Measurements from ENCODE around the gene IL26.
"Not testable (repeated sequence)": the region's sequence is repeated elsewhere in the genome, so short reads cannot be mapped to it uniquely, and the experiment has no call there.

Gene IL26

GRCh38 chr12:68227356-68227755, 1.7 kb upstream of the IL26 start:
- no peaks in the 10 kb centered on the region for H3K27me3 Mint-ChIP-seq
- peaks cover 9% of the 10 kb centered on the region for H3K4me1 Mint-ChIP-seq
- H3K9me3 Mint-ChIP-seq = no peaks in the 10 kb centered on the region
- H3K27ac Mint-ChIP-seq = no peak overlapping the region
- no peaks in the 10 kb centered on the region for H3K36me3 Mint-ChIP-seq
- no peak overlapping the region for H3K4me3 Mint-ChIP-seq

DNA sequence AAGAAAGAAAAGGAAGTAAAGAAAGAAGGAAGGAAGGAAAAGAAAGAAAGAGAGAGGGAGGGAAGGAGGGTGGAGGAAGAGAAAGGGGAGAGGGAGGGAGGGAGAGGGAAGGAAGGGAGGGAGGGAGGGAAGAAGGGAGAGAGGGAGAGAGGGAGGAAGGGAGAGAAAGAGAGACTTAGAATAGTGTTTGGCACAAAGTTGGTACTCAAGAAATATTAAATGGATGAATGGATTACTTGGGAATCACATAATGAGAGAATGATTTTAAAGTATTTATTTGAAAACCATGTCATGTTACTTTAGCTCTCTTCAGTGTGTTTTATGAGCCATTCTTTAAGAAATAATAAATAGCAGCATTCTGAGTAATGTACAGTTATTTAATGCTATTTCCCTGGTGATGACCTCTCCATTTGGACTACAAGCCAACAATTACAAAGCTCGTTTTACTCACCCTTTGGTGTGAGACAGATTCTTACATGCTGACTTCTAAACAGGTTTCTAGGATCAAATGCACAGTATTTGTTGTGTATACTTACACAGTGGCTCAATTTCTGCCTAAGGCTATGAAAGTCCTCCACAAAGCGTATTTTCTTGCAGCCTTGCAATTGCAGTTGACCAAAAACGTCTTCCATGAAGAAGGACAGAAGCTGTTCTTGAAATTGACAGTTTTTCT, 861 bp downstream of the IL26 start:
- H3K4me1 Mint-ChIP-seq = peaks cover 9% of the 10 kb centered on the region
- H3K4me3 Mint-ChIP-seq = no peak overlapping the region
- H3K27me3 Mint-ChIP-seq = no peaks in the 10 kb centered on the region
- no peaks in the 10 kb centered on the region for H3K9me3 Mint-ChIP-seq
- H3K36me3 Mint-ChIP-seq = no peaks in the 10 kb centered on the region
- no peak overlapping the region for H3K27ac Mint-ChIP-seq

DNA sequence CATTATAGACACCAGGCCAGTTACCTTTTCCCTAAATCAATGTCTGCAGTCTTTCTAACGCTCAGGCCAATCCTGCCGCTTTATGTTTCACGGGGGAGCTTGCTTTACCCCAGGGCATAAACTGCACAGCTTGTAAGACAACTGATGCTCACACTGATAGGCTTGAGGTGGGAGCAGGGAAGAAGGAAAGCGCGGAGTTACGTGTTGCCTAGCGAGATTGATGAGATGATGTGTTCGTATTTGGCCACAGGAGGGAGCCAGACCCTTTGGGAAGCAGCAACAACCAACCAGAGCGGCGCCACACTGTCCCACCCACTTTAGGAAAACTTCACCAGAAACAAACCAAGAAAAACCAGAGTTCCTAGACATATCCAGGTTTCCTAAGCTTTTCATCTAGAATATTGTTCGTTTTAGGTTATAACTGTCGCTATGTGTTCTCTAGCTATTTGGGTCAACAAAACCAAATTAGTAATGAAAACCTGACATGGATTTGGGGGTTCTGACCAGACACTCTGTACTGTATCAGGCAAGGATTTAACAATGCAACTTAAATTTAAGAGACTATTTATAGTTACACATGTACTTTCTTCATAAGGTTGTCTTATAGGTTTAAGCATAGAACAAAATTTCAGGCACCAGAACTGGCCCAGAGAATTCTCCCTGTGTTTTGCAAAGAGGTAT, 2.4 kb downstream of the IL26 start:
- Mint-ChIP-seq H3K36me3 (no peaks in the 10 kb centered on the region), H3K27me3 (no peaks in the 10 kb centered on the region), H3K4me1 (peaks cover 9% of the 10 kb centered on the region), H3K27ac (no peak overlapping the region), H3K9me3 (no peaks in the 10 kb centered on the region), H3K4me3 (peak overlapping the region; percentile 51)

- Mint-ChIP-seq H3K27me3 (no peaks in the 10 kb centered on the region), H3K4me3 (no peak overlapping the region), H3K9me3 (no peaks in the 10 kb centered on the region), H3K36me3 (no peaks in the 10 kb centered on the region), H3K4me1 (peaks cover 9% of the 10 kb centered on the region), H3K27ac (no peak overlapping the region)
Measured at GRCh38 chr12:68222326-68222725, 3.3 kb downstream of the IL26 start.

GRCh38 chr12:68221497-68221896, 4.1 kb downstream of the IL26 start:
- Mint-ChIP-seq H3K27me3 (no peaks in the 10 kb centered on the region), H3K27ac (no peak overlapping the region), H3K9me3 (no peaks in the 10 kb centered on the region), H3K4me3 (no peak overlapping the region), H3K36me3 (no peaks in the 10 kb centered on the region), H3K4me1 (peaks cover 9% of the 10 kb centered on the region)

DNA sequence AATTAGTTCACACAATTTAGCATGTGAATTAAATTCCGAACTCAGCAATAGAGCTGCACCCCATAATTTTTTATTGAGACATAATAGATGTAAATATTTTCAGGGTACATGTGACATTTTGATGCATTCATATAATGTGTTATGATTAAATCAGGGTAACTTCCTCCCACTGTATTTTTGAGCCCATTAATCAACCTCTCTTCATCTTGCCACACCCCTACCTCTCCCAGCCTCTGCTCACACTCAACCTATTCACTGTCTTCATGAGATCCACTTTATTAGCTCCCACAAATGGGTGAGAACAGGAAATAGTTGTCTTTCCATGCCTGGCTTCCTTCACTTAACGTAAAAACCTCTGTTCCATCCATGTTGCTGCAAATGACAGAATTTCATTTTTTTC, 14.7 kb downstream of the IL26 start:
- Mint-ChIP-seq H3K36me3 (peaks cover 2% of the 10 kb centered on the region), H3K4me1 (peaks cover 14% of the 10 kb centered on the region), H3K27me3 (no peaks in the 10 kb centered on the region), H3K27ac (no peak overlapping the region), H3K4me3 (no peak overlapping the region), H3K9me3 (no peaks in the 10 kb centered on the region)

DNA sequence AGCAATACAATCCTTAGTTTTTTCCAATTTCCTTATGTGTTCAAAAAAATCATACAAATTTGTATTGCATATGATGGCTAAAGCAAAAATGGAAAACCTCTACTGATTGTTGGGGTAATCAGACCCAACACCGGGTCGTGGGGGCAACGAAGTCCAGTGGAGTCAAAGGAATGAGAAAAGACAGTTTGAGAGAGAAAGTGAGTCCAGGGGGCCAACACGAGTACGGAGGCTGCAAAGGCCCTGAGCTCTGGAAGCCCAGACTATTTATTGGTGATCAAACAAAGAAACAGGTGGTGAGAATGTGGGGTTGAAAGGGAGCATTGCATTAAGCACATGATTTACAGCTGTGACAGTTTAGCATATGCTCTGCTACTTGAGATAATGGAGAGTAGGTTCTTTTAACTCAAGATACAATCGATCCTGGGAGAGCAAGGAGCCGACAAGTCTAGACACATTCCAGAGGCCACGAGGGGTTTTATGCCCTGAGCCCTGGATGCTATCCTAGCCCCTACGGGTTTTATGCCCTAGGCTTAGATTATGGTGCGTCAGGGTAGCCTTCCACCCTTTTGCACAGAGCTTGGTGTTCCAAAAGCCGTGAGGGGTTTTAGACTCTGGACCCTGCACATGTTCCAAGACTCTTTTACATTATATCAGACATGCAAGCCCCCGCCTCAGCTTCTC, 16.4 kb downstream of the IL26 start:
- not testable (repeated sequence) for H3K27me3 Mint-ChIP-seq, H3K9me3 Mint-ChIP-seq, H3K4me3 Mint-ChIP-seq, H3K27ac Mint-ChIP-seq, H3K36me3 Mint-ChIP-seq
- peaks cover 14% of the 10 kb centered on the region for H3K4me1 Mint-ChIP-seq

GRCh38 chr12:68207276-68207675, 18.3 kb downstream of the IL26 start:
- Mint-ChIP-seq H3K27ac (no peak overlapping the region), H3K4me3 (no peak overlapping the region), H3K27me3 (no peaks in the 10 kb centered on the region), H3K4me1 (peaks cover 21% of the 10 kb centered on the region), H3K36me3 (no peaks in the 10 kb centered on the region), H3K9me3 (no peaks in the 10 kb centered on the region)

DNA sequence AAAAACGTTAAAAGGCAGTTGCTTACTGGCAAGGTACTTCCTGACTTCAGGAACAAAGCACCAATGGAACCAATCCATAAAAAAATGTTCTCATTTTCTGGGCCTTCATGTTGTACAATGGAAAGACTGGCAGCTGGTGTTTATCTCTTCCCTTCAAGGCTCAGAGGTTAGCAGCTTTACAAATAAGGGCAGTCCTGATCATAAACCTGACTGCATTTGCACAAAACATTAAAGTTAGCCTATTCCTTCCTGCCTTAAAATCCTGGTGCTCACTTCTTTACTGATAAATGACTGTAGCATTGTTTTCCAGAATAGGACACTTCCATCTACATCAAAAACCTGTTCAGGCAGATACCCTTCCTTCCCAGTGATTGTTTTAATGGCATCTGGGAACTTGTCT, 19.2 kb downstream of the IL26 start:
- H3K27me3 Mint-ChIP-seq = no peaks in the 10 kb centered on the region
- H3K9me3 Mint-ChIP-seq = no peaks in the 10 kb centered on the region
- no peaks in the 10 kb centered on the region for H3K36me3 Mint-ChIP-seq
- peaks cover 17% of the 10 kb centered on the region for H3K4me1 Mint-ChIP-seq
- H3K4me3 Mint-ChIP-seq = no peak overlapping the region
- no peak overlapping the region for H3K27ac Mint-ChIP-seq

DNA sequence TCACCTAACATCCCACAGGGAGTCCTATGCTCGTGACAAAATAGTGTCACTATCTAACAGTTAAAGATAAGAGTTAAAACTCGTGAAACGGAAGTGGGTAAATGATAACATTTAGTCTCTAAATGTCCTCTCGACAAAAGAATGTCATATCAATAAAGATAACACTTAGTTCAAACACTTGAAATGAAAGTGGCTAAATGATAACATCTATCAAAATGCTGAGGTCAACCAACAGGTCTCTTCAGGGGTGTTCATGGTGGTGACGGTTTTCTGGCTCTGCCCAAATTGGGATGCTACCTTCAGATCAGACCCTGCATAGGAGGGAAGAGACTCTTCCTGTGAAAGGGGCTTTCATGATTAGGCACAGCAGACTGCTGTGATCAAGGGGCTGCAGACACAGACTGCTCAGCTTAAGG, 22.1 kb downstream of the IL26 start:
- no peak overlapping the region for H3K4me3 Mint-ChIP-seq

DNA sequence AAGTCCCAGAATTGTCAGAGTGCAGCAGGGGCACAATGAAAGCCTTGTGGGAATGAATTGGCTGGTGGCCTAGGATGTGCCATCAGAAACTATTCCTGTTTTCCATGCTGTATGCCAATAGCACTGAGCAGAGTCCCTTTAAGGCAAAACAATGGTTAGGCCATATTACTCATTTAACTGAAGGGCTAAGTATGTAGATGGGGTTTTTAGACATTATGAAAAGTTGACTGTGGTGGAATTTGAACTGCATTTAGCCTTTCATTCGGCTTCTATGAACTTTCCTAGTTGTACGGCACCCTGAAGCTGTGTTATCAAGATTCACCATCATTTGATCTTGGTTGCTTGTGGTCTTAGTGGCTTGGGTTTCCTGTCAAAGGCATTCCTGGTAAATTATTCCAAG, 24.8 kb downstream of the IL26 start:
- H3K4me3 Mint-ChIP-seq = no peak overlapping the region
- H3K27ac Mint-ChIP-seq = no peak overlapping the region
- H3K4me1 Mint-ChIP-seq = peaks cover 28% of the 10 kb centered on the region
- no peaks in the 10 kb centered on the region for H3K9me3 Mint-ChIP-seq
- no peaks in the 10 kb centered on the region for H3K27me3 Mint-ChIP-seq
- no peaks in the 10 kb centered on the region for H3K36me3 Mint-ChIP-seq

More for the DNA sequence above, 22.1 kb downstream of the IL26 start:
- Mint-ChIP-seq H3K27me3 (no peaks in the 10 kb centered on the region), H3K4me1 (peaks cover 28% of the 10 kb centered on the region), H3K9me3 (no peaks in the 10 kb centered on the region), H3K27ac (no peak overlapping the region), H3K36me3 (no peaks in the 10 kb centered on the region)

- Mint-ChIP-seq H3K27me3 (no peaks in the 10 kb centered on the region), H3K27ac (no peak overlapping the region), H3K4me3 (no peak overlapping the region), H3K9me3 (no peaks in the 10 kb centered on the region), H3K36me3 (no peaks in the 10 kb centered on the region), H3K4me1 (peaks cover 28% of the 10 kb centered on the region)
Measured at GRCh38 chr12:68199127-68199526, 26.5 kb downstream of the IL26 start.

GRCh38 chr12:68198507-68199086, 27.0 kb downstream of the IL26 start:
- Mint-ChIP-seq H3K4me1 (peaks cover 27% of the 10 kb centered on the region), H3K36me3 (no peaks in the 10 kb centered on the region), H3K27me3 (no peaks in the 10 kb centered on the region), H3K9me3 (no peaks in the 10 kb centered on the region), H3K27ac (peak overlapping the region; percentile 1), H3K4me3 (no peak overlapping the region)

- peak overlapping the region; percentile 60 for H3K27ac Mint-ChIP-seq
- no peaks in the 10 kb centered on the region for H3K27me3 Mint-ChIP-seq
- no peaks in the 10 kb centered on the region for H3K36me3 Mint-ChIP-seq
- no peaks in the 10 kb centered on the region for H3K9me3 Mint-ChIP-seq
- peak overlapping the region; percentile 34 for H3K4me3 Mint-ChIP-seq
- peaks cover 34% of the 10 kb centered on the region for H3K4me1 Mint-ChIP-seq
Measured at GRCh38 chr12:68190301-68190700, 35.3 kb downstream of the IL26 start.

DNA sequence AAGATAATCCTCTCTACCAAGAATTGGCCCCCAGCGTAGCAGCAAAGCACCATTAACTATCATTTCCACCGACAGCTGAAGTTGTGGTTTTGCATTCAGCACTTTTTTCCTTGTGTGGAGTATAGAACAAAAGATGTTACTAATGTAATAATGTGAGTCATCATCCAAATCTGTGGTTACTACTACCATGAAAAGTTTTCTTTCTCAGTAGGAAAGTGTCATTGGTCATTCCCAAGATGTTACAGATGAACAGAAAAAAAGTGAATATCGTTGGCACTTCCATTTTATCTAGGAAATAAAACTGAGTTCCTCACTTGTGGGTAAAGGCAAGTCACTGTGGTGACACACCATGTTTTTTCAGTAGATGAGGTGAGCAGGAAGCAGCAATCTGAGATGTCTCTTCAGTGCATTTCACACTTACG, 35.8 kb downstream of the IL26 start:
- H3K27ac Mint-ChIP-seq = peak overlapping the region; percentile 84
- no peaks in the 10 kb centered on the region for H3K27me3 Mint-ChIP-seq
- peaks cover 34% of the 10 kb centered on the region for H3K4me1 Mint-ChIP-seq
- H3K36me3 Mint-ChIP-seq = no peaks in the 10 kb centered on the region
- no peaks in the 10 kb centered on the region for H3K9me3 Mint-ChIP-seq
- peak overlapping the region; percentile 43 for H3K4me3 Mint-ChIP-seq

DNA sequence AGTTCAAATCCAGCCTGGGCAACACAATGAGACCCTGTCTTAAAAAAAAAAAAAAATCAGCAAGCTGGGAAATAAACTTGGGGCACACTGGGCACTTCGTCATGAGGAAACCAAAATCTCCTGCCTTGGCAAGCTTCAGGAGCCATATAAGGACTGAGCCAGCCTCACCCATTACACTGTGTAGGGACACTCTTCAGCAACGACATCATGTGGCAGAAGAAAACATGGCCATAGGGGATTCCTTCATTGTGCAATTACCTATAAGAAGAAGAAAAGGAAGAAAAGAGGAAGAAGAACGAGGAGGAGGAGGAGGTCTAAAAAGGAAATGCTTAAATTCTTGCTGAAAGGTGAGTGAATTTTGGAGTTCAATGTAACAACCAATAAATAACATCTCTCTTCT, 40.0 kb downstream of the IL26 start:
- Mint-ChIP-seq H3K4me3 (no peak overlapping the region), H3K27ac (no peak overlapping the region)

More for the DNA sequence above, 40.0 kb downstream of the IL26 start:
- Mint-ChIP-seq H3K36me3 (no peaks in the 10 kb centered on the region), H3K9me3 (peaks cover 4% of the 10 kb centered on the region), H3K4me1 (peaks cover 39% of the 10 kb centered on the region), H3K27me3 (no peaks in the 10 kb centered on the region)
